SKM-1 treated with dmso at 0.1 percent for 144 hours (cell line): ENCODE data around the gene RABGEF1.
"Not testable (repeated sequence)": the region's sequence is repeated elsewhere in the genome, so short reads cannot be mapped to it uniquely, and the experiment has no call there.

Experiments
- DNase-seq: peaks from one replicate; lab custom pipeline; 2025; ENCODE audit not compliant: unreplicated experiment; lab: John Stamatoyannopoulos, UW

RABGEF1 gene

DNA sequence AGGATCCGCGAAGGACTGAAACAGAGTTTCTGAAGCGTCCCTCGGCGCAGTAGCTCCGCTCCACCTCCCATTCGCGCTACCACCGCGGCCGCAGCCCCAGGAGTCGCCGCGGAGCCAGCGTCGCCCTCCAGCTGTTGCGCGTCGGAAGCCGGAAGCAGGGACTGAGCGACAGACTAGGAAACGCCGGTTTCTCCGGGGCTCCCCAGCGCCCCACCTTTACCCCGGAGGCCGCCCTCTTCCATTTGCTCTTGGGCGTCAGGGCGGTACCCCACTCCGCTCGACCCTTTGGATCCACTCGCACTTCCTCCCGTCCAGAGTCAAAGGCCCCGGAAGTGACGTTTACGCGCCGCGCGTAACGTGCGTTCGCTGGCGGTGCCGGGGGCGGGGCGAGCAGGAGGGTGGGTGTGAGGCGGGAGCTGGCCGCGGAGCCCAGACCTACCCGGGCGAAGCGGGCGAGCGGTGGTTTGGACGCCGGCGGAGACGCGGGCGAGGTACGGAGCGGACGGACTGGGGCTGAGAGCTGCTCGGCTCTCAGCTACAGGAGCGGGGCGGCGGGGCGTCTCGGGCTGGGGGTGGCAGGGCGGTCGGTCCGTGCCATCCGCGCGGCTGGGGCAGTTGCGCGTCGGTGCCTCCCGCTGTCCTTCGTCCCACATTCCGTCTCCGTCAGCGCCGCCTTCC, at the start of gene RABGEF1:
Gene RABGEF1, plus strand, starts transcription at position 432 of the 678 bp plus-strand sequence. CDS start 31,167 bp downstream, outside the sequence.
- peak; percentile 91 for DNase-seq

GRCh38 chr7:66693331-66693730, 47.2 kb upstream of the RABGEF1 start:
- no peak for DNase-seq

DNA sequence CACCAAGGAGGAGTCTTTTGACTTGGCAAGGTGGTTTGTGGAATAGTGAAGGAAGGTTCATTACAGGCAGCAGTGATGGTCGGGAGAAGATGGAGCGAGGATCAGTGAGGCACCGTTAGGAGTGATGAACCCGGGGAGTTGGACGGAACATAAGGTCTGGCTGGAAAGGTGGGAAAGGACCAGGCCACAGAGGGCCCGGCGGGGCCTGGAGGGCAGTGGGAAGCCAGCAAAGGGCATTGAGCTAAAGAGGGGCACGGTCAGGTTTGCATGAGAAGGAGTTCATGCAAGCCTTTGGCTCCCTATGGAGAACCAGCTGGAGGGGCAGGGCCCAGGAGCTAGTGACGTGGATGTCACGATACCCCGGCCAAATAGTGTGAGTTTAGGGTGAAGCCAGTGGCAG, 46.2 kb upstream of the RABGEF1 start:
- no peak for DNase-seq

DNA sequence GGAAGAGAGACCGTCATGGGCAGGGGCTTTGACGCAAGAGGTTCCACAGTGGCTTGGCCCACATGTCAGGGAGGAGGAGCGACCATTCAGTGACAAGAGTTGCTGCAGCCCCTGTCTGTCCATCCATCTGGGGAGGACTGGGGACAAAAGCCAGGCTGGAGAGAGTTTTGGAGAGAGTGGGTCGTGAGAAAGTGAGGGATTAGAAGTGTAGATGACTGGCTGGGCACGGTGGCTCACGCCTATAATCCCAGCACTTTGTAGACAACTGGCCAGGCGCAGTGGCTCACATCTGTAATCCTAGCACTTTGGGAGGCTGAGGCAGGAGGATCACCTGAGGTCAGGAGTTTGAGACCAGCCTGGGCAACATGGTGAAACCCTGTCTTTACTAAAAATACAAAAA, 45.1 kb upstream of the RABGEF1 start:
- DNase-seq = not testable (repeated sequence)

DNA sequence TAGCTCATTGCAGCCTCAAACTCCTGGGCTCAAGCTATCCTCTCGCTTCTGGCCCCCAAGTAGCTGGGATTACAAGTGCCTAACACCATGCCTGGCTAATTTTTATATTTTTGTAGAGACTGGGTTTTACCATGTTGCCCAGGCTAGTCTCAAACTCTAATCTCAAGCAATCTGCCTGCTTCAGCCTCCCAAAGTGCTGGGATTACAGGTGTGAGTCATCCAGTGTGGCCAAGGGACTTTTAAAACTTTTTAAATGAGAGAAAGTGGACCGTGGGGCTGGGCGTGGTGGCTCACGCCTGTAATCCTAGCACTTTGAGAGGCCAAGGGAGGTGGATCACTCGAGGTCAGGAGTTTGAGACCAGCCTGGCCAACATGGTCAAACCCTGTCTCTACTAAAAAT, 44.4 kb upstream of the RABGEF1 start:
- DNase-seq = not testable (repeated sequence)

DNA sequence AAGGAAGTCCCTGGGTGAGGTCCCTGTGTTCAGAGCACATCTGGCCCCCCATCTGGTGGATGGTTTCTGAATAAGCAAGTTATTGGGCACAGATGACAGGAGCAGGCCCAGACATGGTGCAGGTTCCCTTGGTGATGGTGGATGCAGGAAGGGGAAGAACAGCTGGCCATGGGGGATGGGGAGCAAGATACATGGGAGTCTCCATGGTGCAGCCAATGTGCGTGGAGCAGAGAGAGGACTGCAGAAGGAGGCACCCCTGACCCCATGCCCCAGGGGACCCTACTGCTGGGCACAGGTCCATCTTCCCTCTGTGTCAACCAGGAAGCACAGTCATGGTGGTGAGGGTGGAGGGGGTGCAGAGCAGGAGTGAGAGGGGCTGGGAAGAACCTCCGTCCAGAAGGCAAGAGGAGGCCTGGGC, 43.8 kb upstream of the RABGEF1 start:
- DNase-seq = no peak

GRCh38 chr7:66697449-66698438, 42.8 kb upstream of the RABGEF1 start:
- DNase-seq = no peak

DNA sequence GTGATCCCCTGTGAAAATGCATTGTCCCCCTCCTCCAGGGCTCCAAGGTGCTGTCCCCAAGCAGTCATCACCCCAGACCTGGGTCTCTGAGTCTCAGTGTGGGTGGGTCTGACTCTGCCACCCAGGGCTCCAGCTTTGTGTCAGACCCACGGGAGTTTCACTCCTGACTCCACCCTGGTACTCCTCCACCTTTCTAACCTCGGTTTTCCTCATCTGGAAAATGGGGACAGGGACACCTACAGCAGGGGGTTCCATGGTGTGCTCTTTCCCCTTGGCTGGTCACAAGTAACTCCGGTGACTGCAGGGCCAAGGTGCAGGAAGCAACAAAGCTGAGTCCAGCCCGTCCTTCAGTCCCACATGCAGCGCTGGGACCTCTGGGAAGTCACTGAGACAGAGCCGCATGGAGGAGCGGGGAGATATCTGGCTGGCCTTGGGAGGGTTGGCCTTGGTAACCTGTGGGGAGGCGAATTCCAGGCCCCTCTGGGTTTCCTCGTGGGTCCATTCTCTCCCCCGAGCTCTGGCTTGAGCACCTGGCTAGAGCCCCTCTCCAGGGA, 41.8 kb upstream of the RABGEF1 start:
- no peak for DNase-seq

DNA sequence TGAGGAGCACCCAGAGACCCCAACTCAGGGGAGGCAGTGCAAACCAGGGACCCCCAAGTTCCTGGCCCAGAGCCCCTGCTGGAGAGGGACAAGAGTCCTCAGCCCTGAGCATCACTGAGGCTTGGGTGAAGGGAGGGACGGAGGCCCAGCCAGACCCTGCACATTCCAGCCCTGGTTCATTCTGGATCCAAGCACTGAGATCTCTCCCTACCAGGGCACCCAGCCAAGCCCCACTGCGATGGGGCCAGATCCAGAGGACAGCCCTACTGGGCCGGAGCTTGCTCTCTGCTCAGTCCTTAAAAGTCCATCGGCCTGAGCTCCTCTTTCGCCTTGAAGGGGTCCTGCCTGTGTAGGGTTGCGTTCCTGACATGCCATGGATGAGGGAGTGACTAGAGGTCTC, 40.5 kb upstream of the RABGEF1 start:
- no peak for DNase-seq

DNA sequence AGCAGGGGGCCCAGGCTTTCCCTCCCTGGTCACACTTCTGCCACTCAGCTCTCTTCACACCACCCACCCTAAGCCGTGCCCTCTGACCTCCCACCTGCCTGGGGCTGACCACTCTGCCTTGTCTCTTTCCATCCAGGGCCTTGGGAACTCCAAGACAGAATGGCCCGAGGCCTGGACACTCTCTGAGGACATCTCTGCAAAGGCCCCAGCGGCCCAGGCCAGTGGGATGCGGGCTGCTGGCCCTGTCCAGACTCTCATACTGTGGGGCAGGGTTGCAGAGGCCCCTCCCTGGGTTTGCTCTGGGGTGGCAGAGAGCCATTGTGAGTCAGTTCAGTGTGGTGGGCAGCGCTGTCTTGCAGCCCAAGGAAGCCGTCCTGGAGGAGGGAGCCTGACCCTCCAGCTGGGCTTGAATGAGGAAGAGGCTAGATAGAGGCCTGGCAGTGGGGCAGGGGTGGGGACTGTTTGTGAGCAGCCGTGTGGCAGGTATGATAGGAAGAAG, 39.9 kb upstream of the RABGEF1 start:
- no peak for DNase-seq

DNA sequence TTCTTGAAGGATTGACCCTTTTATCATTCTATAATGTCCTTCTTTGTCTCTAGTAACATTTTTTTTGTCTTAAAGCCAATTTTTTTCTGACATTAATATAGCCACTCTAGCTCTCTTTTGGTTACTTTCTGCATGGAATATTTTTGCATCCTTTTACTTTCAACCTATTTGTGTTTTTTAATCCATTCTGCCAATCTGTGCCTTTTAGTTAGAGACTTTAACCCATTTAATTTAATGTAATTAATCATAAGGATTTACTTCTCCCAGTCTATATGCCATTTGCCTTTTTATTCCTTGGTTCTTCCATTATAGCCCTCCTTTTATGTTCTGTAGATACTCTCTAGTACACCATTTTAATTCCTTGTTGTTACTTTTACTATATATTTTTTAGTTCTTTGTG, 32.7 kb upstream of the RABGEF1 start:
- DNase-seq = no peak

DNA sequence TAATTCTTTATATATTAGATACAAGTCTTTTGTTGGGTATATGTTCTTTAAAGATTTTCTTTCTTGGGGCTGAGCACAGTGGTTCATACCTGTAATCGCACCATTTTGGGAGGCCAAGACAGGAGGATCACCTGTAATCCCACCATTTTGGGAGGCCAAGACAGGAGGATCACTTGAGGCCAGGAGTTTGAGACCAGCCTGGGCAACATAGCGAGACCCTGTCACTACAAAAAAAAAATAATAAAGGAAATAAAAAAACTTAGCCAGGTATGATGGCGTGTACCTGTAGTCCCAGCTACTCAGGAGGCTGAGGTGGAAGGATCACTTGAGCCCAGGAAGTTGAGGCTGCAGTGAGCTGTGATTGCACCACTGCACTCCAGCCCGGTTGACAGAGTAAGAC, 29.8 kb upstream of the RABGEF1 start:
- DNase-seq = not testable (repeated sequence)

GRCh38 chr7:66713687-66714086, 26.8 kb upstream of the RABGEF1 start:
- no peak for DNase-seq

- not testable (repeated sequence) for DNase-seq
These were observed 23.9 kb upstream of the RABGEF1 start for GRCh38 chr7:66716634-66717033.

DNA sequence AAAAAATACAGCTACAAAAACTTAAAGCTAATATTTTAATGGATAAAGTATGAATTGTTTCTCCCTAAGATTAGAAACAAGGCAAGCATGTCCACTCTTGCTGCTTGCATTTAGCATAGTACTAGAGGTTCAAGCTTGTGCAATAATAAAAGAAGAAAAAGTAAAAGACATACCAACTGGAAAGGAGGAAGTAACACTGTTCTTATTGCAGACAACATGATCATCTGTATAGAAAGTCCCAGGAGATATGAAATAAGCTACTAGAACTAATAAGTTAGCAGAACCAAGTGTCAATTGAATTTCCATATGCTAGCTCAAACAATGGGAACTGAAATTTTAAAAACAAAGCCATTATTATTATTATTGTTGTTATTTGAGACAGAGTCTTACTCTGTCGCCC, 20.0 kb upstream of the RABGEF1 start:
- peak; percentile 54 for DNase-seq

DNA sequence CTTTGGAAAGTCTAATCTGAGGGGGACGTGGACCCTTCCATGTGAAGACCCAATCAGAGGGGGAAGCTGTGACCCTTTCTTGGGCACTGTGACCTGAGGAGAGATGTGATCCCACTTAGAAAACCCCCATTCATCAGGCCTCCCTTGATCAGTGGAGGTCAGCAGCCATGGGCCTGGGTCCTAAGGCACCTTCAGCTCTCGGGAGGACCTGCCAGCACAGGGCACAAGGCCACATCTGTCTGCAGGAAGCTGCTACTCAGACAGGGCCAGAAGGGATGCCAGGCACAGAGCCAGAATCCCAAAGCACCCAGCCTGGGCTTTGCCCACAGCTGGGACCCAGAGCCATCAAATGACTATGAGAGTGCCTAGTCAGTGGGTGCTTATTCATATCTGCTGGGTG, 14.7 kb upstream of the RABGEF1 start:
- no peak for DNase-seq

GRCh38 chr7:66727058-66727457, 13.5 kb upstream of the RABGEF1 start:
- no peak for DNase-seq

DNA sequence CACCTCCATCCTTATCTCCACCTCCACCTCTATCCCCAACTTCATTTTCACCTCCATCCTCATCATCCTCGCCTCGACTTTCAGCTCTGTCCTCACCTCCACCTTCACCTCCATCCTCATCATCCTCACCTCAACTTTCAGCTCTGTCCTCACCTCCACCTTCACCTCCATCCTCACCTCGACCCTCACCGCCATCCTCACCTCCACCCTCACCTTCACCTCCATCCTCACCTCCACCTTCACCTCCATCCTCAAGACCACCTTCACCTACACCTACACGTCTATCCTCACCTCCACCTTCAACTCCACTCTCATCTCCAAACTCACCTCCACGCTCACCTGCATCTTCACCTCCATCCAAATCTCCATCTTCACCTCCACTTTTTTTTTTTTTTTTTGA, 12.0 kb upstream of the RABGEF1 start:
- DNase-seq = no peak

GRCh38 chr7:66729274-66729673, 11.3 kb upstream of the RABGEF1 start:
- no peak for DNase-seq

- no peak for DNase-seq
These were observed 8.5 kb upstream of the RABGEF1 start for GRCh38 chr7:66731986-66732385.

DNA sequence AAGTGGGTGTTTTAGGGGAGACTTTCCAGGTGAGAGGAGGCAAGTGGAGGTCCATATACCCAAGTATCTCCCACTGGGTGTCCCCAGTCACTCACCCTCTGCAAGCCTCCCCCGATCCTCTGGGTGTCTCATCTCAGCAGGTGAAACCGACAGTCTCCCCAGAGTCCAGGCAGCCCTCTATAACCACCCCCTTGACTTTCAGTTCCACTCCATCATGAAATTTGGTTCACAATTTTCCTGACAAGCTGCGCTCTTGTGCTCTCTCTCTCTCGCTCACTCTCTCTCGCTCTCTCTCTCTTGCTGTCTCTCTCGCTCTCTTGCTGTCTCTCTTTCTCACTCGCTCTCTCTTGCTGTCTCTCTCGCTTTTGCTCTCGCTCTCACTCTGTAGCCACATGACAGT, 8.1 kb upstream of the RABGEF1 start:
- no peak for DNase-seq

DNA sequence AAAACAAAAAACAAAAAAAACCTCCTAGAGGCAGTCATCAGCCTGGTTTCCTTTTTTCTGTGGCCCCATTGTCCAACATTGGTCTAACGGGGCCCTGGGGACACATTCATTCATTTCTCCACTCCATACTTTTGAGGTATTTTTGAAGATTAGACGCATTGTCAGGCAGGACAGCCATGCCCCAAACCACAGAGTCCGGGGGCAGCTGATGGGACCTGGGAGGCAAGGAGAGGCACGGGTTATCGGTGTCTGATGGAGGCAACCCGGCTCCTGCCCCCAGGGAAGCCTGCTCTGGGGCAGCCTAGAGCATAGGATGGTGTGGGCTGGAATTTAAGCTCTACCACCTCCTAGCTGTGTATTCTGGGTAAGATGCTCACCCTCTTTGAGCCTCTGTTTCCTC, 6.5 kb upstream of the RABGEF1 start:
- DNase-seq = no peak
